GM18519 (cell line): Measurements from ENCODE around the gene MEP1B.
"Not testable (repeated sequence)": the region's sequence is repeated elsewhere in the genome, so short reads cannot be mapped to it uniquely, and the experiment has no call there.

Experiments
- ATAC-seq: cut with Tn5 transposase; IDR thresholded peaks from one replicate; pipeline ENCODE4 v1.9.1; 2021; ENCODE audit warnings: mild to moderate bottlenecking, moderate library complexity; ENCODE audit not compliant: unreplicated experiment, low FRiP score

The MEP1B gene

GRCh38 chr18:32189790-32190189 is at the start of gene MEP1B:
Gene MEP1B (plus strand): TSS chr18:32190039. CDS start chr18:32190071, 32 bp downstream.
- no peak for ATAC-seq

- ATAC-seq, result no peak
Measured at GRCh38 chr18:32148185-32148870, 41.5 kb upstream of the MEP1B start.

- peak; percentile 91 for ATAC-seq
Measured at GRCh38 chr18:32152705-32153448, 37.0 kb upstream of the MEP1B start.

GRCh38 chr18:32156855-32157254 is 33.0 kb upstream of the MEP1B start:
- ATAC-seq, result no peak

GRCh38 chr18:32157580-32157979 is 32.3 kb upstream of the MEP1B start:
- ATAC-seq, result no peak

- ATAC-seq, result peak; percentile 89
Measured at GRCh38 chr18:32158108-32158624, 31.7 kb upstream of the MEP1B start.

GRCh38 chr18:32158631-32159030 is 31.2 kb upstream of the MEP1B start:
- ATAC-seq, result not testable (repeated sequence)

GRCh38 chr18:32160547-32160946 is 29.3 kb upstream of the MEP1B start:
- ATAC-seq, result no peak

- no peak for ATAC-seq
Measured at GRCh38 chr18:32167980-32168730, 21.7 kb upstream of the MEP1B start.

- no peak for ATAC-seq
Measured at GRCh38 chr18:32173654-32174053, 16.2 kb upstream of the MEP1B start.

- no peak for ATAC-seq
Measured at GRCh38 chr18:32174719-32175118, 15.1 kb upstream of the MEP1B start.

- no peak for ATAC-seq
Measured at GRCh38 chr18:32175265-32175664, 14.6 kb upstream of the MEP1B start.

- ATAC-seq, result not testable (repeated sequence)
Measured at GRCh38 chr18:32176745-32177144, 13.1 kb upstream of the MEP1B start.

- no peak for ATAC-seq
Measured at GRCh38 chr18:32177530-32177929, 12.3 kb upstream of the MEP1B start.

GRCh38 chr18:32183503-32183902 is 6.3 kb upstream of the MEP1B start:
- ATAC-seq, result no peak

- ATAC-seq, result no peak
Measured at GRCh38 chr18:32190209-32190608, 370 bp downstream of the MEP1B start.

- ATAC-seq, result no peak
Measured at GRCh38 chr18:32195881-32196815, 6.3 kb downstream of the MEP1B start.

- ATAC-seq, result no peak
Measured at GRCh38 chr18:32200766-32201165, 10.9 kb downstream of the MEP1B start.

- ATAC-seq, result no peak
Measured at GRCh38 chr18:32201948-32202672, 12.3 kb downstream of the MEP1B start.
